Tibial nerve (tissue), 4 donors: ENCODE measurements around the gene LMBRD2.

Experiments
- EP300 ChIP-seq, 2 donors: sonication (generic); formaldehyde crosslinking; IDR thresholded peaks; one replicate each; pipeline ENCODE4 v1.6.1; 2017; ENCODE audit warnings: antibody characterized with exemption in 2 of 2, mild to moderate bottlenecking in 1 of 2
- POLR2A ChIP-seq, 2 donors: fragments of 450-650 bp; IDR thresholded peaks; one replicate each; pipeline ENCODE4 v1.6.1; 2017; ENCODE audit warnings: antibody characterized with exemption in 2 of 2, mild to moderate bottlenecking in 2 of 2, moderate library complexity in 2 of 2
- TF ChIP-seq, protein P1 (sequence below), 5 experiments: fragments of 200-600 bp in 3 of 5; fragments of 450-650 bp in 2 of 5; sonication (generic) in 3 of 5; IDR thresholded peaks; one replicate each; pipeline ENCODE4 v1.5.1; 2016 to 2019; ENCODE audit warnings: antibody characterized with exemption in 5 of 5, mild to moderate bottlenecking in 3 of 5, moderate library complexity in 2 of 5

DNA sequence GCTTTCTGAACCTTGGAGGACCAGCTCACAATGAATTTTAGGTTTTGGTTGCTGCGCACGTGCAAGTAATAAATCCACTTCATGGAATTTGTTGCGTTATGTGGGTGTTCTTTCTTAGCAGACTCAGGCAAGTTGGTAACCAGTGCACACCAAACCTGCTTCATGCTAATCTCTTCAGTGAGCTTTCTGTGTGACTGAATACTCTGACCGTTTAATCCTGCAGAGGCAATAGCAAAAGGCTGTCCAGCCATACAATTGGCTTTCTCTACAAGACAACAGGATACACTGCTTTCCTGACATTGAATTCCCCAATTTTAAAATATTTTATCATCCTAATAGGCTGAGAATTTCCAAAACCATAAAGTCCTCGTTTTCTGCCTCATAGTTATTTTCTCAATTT is 95.3 kb downstream of the LMBRD2 start:
- TF ChIP-seq, protein P1, sequence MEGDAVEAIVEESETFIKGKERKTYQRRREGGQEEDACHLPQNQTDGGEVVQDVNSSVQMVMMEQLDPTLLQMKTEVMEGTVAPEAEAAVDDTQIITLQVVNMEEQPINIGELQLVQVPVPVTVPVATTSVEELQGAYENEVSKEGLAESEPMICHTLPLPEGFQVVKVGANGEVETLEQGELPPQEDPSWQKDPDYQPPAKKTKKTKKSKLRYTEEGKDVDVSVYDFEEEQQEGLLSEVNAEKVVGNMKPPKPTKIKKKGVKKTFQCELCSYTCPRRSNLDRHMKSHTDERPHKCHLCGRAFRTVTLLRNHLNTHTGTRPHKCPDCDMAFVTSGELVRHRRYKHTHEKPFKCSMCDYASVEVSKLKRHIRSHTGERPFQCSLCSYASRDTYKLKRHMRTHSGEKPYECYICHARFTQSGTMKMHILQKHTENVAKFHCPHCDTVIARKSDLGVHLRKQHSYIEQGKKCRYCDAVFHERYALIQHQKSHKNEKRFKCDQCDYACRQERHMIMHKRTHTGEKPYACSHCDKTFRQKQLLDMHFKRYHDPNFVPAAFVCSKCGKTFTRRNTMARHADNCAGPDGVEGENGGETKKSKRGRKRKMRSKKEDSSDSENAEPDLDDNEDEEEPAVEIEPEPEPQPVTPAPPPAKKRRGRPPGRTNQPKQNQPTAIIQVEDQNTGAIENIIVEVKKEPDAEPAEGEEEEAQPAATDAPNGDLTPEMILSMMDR (IDR thresholded peaks at IDR 0.05) = no peak
- TF ChIP-seq POLR2A (IDR thresholded peaks at IDR 0.05) = no peak
- no peak for TF ChIP-seq EP300 (IDR thresholded peaks at IDR 0.05)
